HG02623 (cell line): ENCODE results near the gene PTPN6.

Experiments used
- ATAC-seq: cut with Tn5 transposase; IDR thresholded peaks from one replicate; pipeline ENCODE4 v1.9.1; 2021; ENCODE audit warnings: moderate library complexity; ENCODE audit not compliant: unreplicated experiment

The PTPN6 gene

DNA sequence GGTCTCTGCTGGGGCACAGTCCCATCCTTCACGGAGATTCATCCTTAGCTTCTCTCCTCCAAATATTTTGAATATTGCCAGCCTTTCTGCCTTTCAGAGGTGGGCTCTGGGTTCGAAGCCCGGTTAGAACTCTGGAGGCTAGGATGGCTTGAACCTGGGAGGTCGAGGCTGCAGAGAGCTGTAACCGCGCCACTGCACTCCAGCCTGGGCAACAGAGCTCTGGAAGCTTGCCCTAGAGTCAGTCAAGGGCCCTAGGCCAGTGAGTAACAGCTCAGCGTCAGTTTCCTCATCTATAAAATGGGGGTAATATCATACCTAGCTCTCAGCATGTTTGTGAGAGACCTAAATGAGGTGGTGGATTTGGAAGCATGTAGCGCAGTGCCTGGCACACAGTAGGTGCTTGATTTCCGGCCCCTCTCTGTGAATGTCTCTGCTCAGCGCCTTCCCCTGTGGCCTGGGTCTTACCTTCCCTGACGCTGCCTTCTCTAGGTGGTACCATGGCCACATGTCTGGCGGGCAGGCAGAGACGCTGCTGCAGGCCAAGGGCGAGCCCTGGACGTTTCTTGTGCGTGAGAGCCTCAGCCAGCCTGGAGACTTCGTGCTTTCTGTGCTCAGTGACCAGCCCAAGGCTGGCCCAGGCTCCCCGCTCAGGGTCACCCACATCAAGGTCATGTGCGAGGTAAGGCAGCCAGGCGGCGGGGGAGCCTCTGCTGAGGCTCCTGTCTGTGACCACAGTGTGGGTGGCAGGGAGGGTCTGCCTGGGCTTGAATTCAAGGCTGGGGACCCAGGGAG is 3.4 kb downstream of the PTPN6 start:
- ATAC-seq: no peak

- no peak for ATAC-seq
These were observed 4.2 kb downstream of the PTPN6 start for GRCh38 chr12:6955108-6956020.

DNA sequence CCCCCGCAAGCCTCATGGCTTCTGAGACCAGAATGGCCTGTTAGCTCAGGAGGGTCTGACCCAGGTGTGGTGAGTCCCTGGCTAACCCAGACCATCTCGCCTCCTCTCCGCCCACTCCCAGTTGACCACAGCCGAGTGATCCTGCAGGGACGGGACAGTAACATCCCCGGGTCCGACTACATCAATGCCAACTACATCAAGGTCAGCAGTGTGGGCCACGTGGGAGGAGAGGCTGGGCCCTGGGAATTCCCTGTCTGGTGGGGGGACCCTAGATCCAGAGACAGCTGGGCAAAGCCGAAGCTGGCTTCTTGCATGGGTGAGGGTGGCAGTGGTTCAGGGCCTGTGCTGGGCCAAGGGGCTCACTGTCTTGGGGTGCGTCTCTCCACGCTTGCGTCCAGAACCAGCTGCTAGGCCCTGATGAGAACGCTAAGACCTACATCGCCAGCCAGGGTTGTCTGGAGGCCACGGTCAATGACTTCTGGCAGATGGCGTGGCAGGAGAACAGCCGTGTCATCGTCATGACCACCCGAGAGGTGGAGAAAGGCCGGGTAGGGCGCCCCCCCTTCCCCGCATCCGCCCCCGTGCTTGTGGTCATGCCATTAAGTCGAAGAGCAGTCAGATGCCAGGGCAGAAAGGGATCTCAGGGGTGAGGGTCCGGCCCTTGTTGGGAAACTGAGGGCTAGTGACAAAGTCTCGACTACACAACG is 5.0 kb downstream of the PTPN6 start:
- ATAC-seq: no peak

- no peak for ATAC-seq
These were observed 6.1 kb downstream of the PTPN6 start for GRCh38 chr12:6957151-6957701.

DNA sequence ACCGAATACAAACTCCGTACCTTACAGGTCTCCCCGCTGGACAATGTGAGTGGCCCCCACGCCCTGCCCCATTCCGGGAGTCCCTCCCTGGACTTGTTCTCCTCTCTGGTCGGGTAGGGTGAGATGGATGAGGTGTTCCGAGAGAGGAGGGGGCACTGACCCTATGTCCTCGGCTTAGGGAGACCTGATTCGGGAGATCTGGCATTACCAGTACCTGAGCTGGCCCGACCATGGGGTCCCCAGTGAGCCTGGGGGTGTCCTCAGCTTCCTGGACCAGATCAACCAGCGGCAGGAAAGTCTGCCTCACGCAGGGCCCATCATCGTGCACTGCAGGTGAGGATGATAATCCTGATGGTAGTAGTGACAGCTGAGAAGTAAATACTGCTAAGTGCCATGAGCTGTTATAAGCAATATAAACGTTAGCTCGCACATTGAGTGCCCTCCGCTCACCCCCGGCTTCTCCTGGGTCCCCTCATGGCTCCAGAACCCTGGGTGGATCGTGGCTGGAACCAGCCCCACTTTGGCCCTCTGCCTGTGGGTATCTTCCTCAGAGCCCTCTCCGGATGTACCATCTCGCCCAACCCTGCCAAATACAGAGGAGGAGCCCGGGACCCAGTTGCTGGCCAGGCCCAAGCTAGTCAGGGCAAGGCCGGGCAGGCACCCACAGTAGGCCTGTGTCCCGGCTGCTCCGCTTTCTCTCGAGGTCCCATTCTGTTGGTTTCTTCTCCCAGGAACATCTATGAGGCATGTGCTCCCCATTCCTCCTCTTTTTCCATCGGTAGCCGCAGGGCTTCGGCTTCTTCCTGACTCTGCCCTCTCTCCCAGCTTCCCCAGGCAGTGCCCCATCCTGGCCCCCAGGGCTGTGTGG is 6.8 kb downstream of the PTPN6 start:
- ATAC-seq: no peak

DNA sequence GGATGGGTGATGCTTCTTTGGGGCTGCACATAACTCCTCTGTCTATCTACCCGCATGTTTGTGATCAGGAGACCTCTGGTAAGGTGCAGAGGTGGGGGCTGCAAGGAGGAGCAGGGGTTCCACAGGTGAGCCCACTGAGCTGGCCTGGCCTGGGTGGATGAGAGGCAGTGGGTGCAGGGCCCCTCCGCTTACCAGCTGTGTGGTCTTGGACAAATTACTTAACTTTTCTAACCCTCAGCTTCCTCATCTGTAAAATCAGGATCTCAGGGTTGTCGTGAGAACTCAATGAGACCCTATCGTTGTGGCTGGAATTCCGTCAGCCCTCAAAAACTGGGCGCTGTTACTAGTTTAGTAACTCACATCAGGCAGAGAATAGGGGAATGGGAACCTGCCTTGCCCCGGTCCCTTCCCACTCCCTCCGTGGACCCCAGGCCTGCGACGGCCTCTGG is 7.5 kb downstream of the PTPN6 start:
- ATAC-seq: no peak

GRCh38 chr12:6959058-6959804 is 8.1 kb downstream of the PTPN6 start:
- ATAC-seq: peak; percentile 45

- ATAC-seq: no peak
These were observed 8.8 kb downstream of the PTPN6 start for GRCh38 chr12:6959805-6960592.

DNA sequence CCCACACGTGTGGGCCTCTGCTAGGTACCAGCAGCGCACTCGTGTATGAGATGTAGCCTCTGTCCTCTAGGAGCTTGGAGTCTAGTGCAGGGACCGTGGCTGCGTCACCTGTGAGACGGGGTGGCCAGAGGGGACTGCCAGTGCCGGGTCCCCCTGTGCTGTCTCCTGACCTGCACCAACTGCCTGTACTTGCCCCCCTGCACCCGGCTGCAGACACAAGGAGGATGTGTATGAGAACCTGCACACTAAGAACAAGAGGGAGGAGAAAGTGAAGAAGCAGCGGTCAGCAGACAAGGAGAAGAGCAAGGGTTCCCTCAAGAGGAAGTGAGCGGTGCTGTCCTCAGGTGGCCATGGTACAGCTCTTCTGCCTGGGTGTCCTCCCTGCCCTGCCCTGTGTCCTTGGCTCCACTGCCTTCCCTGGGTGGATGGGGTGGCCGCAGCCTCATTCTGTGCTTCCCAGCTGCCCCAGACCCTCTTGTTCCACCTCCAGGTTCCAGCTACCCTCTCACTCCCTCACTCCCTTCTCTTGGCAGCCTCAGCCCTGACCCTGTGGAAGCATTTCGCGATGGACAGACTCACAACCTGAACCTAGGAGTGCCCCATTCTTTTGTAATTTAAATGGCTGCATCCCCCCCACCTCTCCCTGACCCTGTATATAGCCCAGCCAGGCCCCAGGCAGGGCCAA is 9.6 kb downstream of the PTPN6 start:
- no peak for ATAC-seq

DNA sequence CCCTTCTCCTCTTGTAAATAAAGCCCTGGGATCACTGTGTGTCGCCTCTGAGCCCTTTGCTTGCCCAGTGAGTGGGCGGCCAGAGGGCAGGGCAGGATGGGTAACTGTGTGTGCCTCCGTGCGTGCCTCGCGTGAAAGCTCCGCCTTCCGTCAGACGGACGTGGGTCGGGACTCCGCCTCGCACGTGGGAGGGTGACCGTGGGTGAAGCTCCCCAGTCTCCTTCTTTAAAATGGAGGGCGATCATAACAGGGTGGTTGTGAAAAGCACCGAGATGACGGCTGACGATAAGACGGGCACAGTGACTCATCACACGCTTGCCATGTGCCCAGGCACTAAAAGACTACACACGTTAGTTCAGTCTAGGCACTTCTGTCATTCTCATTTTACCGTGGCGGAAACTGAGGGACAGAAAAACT is 10.1 kb downstream of the PTPN6 start:
- no peak for ATAC-seq

DNA sequence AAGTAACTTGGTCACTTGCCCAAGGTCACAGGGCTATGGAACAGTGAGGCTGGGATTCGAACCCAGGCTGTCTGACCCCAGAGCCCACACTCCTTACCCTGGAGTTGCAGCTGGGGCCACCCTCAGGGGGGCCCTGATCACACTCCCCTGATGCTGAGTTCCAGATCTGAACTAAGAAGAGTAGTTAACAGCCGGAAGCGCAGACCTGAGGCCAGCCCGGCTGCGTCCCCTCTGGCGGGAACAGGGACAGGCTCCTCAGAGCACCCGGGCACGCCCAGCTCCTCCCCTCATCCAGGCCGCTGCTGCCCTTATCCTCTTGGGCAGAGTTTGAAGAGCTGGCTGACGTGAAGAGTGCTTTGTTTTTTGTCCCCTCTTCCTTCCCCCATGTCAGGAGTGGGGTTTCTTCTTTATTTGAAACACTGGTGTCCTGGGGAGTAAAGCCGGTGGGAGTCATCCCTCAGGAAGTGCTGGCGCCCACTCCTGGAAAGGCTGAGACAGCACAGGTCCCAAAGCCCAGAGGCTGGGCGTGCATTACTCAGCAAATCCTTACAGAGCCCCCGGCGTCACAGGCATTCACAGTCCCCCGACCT is 10.6 kb downstream of the PTPN6 start:
- no peak for ATAC-seq

- no peak for ATAC-seq
These were observed 11.3 kb downstream of the PTPN6 start for GRCh38 chr12:6962285-6963015.

DNA sequence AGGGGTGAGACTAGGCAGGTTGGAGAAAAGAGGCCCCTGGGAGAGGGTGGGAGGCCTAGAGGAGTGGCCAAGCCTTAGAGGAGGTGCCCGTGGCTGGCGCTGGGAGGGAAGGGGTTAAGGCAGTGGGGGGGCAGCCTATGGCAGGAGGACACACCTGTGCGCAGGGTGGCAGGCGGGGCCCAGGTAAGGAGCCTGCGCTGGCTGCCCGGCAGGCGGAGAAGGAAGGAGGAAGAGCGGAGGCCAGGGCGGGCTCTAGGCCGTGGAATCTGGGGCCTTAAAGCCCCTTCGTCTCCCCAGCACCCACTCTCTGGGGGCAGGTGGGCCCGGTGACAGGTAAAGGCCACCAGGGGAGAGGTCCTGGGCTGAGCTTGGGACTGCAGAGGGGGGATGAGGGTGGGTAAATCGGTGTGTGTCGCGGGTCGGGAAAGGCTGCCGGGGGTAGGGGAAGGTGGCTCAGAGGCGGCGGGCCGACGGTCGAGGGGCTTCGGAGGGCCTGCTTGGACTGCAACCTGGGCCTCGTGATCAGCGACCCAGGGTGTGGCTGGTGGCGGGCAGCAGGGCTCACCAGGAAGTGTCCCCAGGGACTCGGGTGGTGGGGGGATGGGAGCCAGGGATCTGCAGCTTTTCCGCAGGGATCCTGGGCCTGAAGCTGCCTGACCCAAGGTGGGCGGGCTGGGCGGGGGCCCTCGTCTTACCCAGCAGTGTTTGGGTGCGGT is 12.0 kb downstream of the PTPN6 start:
- ATAC-seq: no peak

- ATAC-seq: no peak
These were observed 12.7 kb downstream of the PTPN6 start for GRCh38 chr12:6963791-6964413.

DNA sequence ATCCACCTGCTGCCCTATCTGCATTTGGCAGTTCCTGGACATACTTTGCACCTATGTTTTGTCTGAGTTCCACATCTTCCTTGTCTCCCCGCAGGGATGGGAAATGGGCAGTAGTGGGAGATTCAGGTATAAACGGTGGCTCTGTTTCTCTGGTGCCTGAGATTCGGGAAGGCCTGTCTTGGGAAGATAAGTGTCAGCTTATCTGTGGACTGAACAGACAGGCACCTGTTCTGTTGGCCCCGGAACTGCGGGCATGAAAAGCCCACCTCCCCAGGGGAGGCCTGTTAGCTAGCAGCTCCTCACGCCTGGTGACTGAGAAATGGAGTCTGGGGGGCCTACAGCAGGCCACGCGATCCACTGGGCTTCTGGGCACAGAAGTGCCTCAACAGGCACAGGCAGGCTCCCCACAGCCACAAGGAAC is 13.5 kb downstream of the PTPN6 start:
- no peak for ATAC-seq
